GM19324 (cell line): Measurements from ENCODE around the gene MLF2.
A peak's percentile ranks its signal among the peaks of the same experiment; 100 is the strongest.
"Not testable (repeated sequence)": the region's sequence is repeated elsewhere in the genome, so short reads cannot be mapped to it uniquely, and the experiment has no call there.

Experiments used
- ATAC-seq: cut with Tn5 transposase; IDR thresholded peaks from one replicate; pipeline ENCODE4 v1.9.1; 2021; ENCODE audit warnings: mild to moderate bottlenecking, moderate library complexity; ENCODE audit not compliant: unreplicated experiment, low FRiP score

MLF2 gene

DNA sequence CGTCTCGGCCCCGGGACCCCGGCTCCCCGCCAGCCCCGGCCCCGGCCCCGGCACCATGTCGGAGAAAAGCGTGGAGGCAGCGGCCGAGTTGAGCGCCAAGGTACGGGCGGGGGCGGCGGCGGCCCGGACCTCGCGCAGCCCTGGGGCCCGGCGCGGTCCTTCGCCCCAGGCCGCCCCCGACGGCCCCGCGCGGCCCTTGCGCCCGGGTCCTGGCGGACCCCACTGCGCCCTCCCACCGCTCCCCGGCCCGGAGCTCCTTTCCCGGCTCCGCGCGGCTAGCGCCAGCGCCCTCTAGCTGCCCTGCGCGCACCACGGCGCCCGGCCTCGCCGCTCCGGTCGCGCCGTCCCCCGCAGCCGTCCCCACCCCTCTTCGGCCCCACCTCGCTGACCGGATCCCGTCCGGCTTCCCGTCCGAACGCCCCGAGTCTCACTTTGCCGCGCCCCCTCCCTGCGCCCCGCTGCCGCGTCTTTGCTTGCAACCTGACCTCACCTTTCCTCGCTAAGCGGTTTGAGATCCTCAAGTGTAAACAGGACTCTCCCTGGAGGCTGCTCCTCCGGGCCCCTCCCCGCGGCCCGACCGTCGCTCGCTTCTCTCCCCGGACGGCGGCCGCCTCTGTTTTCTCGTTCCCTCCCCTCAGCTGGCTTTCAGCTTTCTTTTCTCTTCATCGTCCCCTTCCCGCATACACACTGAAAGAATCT lies 13.9 kb upstream of the MLF2 start:
- ATAC-seq, result peak; percentile 63

DNA sequence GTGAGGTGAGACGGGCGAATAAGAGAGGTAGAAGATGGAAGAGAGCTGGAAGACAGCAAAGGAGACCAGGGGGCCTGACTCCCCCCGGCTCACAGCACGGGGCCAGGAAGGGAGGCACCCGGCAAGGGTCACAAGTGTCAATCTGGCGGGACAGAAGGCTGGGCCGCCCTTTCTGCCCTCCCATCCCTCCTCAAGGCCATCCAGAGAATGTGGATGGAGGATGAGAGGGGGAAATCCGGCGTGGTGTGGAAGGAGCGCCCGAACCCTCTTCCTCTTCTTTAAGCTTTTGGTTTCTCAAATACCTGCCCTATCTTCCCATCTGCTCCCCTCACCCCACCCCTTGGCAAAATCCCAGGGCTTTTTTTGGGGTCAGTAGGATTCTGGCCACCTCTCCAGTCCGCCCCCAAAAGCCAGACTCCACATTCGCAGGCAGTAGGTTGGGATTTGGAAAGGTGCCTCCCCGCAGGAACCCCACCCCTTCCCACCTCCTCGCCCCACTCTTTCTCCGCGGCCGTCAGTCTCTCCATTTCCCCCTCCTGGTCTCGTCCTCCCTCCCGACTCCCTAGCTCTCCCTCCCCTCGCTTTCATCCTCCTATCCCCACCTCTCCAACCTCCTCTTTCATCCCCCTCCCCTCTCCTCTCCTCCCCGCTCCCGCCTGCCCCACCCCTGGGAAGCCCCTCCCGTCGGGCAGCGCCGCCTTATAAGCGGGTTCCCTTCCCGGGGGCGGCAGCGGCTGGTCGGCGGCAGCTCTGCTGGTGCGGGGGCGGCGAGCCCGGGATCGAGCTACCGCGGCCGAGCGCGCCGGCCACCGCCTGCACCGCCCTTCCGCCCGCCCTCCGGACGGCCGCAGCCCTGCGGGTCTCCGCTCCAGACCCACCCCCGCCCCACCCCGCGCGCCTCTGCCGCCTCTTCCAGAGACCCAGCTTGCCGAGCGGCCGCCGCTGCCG lies 13.0 kb upstream of the MLF2 start, which contains the start of gene PTMS:
Gene PTMS, plus strand, starts transcription at position 730 of the 948 bp plus-strand sequence. CDS start 343 bp downstream, outside the sequence.
- ATAC-seq, result peak; percentile 21

DNA sequence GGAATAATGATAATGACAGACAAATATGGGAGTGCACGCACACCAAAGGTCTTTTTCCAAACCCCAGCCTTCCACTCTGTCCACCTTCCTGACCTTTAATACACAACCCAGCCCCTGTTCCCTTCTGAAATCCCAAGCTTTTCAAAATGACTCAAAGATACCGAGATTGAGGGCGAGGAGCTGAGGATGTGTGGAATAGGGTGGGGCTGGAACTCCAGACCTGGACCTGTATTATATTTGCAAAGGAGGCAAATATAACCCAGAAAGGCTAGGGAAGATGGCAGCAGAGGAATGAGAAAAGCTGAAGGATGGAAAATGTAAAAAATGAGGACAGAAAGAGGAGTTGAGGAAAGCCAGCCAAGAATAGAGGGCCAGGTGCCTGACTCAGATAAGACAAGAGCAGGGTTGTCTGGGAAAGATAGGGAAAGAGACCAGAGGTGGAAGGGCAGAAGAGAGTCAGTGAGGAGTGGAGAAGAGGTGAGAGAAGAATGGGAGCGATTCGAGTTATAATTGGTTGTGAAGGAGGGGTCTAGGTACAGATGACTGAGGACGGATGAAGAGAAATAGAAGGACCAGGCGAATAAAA lies 12.2 kb upstream of the MLF2 start:
- ATAC-seq, result no peak

DNA sequence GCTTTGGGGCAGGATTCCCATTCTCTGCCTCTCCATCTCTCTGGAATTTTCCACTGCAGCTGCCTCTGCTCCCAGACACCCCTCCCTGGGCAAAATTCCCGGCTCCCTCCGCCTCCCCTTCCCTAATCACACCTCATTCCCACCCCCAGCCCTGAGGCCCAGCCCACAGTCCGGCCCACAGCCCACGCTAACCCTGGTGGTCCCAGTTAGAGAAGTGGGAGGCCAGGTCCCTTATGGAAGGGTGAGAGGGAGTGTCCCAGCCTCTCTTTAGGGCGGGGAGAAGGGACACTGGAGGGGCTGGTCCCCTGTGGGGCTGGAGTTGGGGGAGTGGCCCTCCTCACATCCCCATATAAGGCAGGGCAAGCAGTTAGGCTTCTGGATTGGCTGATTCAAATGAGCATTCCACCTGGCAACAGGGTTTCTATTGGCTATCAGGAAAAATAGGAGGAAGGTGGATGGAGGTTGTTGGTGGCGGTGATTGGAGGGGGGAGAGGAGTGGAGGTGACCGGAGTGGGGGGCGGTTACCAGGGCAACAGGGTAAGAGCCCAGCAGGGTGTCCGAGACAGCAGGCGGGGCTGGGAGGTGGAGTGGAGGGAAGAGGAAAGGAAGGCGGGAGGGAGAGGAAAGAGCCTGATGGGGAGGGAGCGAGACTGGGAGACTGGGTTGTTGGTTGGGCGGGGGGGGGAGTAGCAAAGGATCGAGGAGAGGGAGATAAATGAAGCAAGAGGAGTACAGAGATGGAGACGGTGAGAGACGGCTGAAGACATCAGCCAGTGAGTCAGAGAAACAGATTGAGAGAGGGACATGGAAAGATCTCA lies 11.3 kb upstream of the MLF2 start:
- peak; percentile 64 for ATAC-seq

DNA sequence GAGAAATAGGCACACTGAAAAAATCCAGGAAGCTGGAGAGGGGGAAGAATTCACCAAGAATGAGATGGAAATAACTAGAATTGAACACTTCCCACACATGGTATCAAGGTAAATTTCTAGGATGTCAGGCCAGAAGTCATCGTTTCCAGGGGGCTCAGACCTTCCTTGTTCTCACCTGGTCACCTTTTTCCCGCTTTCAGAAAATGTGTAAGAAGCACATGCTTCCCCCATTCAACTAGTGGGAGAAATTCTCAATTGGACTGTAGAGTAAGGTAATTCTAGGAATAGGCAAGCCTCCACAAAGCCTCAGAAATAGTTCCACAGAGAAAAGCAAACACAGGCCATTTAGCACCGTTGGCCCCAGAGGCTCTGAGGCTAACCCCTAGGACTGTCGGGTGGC lies 10.4 kb upstream of the MLF2 start:
- ATAC-seq, result no peak

DNA sequence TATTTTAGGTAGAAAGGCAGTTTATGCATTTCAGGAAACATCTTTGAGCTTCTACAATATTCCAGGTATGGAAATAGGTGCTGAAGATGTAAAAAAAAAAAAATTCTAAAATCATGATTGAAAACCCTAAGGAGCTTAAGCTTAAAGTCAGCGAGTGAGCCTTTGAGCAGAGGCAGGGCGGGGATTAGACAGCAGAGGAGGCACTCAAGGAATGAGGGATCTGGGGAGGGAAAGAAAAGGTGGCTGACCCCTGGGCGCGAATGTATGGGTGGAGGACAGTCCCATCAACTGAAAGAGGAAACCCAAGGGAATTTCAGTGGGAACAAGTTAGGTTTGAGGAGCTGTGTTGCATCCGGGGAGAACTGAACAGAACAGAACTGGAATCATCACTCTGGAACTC lies 6.8 kb upstream of the MLF2 start:
- ATAC-seq, result no peak

DNA sequence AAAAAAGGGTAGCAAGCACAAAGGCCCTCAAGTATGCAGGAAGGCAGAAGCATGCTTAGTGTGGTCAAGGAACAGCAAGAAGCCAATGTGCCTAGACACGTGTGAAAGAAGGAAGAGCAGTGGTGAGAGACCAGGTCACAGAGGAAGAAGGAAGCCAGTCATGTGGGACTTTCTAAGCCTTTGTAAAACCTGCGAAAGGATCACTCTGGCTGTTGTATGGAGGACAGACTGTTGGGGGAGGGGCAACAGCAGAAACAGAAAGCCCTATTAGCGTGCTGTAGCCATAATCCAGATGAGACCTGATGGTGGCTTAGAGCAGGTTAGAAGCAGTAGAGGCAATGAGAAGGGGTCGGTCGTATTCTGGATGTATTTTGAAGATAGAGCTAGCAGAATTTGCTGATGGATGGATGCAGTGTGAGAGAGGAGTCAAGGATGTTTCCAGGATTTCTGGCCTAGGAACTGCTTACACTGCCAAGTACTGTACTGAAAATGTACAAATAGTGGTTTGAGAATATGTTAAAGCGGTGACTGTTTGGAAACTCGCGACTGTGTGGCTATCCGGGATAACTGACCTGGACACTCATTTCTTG lies 5.7 kb upstream of the MLF2 start:
- no peak for ATAC-seq

DNA sequence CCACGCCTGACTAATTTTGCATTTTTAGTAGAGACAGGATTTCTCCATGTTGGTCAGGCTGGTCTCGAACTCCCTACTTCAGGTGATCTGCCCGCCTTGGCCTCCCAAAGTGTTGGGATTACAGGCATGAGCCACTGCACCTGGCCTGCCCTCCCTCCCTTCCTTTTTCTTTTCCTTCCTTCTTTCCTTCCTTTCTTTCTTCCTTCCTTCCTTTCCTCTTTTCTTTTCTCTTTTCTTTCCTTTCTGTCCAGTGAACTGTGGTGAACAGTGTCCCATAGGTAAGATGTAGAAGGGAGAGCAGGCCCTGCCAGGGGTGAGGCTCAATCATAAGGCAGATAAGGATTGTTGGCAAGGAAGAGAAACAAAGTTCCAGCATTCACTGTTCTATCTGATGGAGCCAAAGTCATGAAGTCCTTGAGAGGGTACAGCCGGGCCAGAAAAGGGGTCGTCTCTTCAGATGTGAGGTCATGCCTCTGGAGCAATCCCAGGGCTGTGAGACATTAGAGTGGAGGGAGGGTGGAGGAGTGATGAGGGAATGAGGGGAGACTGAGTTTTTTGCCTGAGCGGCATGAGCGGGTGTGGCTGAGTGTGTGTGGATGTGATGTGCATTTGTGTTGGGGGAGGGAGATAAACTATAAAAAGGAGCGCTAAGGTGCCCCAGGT lies 4.2 kb upstream of the MLF2 start:
- ATAC-seq, result no peak

DNA sequence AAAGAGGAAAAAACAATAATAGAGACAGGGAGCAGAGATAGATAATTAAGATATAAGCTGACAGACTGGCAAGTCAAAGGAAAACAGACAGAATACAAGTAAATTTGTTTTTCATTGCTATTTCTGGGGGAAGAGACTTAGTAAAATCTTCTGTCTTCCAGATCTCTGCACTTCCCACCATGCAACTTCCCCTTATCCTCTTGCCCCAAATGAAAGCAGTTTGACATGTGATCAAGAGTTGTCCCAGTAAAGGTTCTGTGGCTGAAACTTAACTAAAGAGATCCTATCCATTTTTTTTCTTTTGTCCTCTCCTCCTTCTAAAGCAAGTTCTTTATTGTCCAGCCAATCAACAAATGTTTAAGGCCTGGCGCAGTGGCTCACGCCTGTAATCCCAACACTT lies 1.5 kb upstream of the MLF2 start:
- no peak for ATAC-seq

DNA sequence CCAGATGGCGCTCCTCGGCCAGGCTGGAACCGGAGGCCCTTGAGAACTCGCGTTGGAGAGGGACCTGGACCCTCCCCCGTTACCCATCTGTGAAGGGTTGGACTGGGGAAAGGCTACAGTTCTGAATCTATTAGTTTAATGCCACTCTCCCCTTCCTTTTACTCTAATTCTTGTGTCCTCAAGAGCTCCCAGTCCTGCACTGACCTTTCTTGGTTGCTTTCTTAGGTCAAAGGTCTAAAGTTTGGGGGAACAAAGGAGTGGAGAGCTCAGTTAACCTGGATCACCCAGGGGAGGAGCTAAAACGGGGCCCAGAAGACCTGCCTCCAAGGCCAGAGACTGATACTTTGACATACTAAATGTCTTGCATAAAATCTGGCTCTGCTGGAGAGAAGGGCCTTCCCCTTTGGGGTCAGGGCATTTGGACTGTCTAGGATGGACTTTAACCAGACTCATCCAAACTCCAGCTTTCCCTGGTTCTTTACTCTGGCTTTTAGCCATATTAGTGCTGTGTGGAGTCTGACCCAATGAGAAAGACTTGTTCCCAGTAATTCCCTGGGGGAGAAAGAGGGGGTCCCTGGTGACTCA lies 923 bp upstream of the MLF2 start:
- ATAC-seq, result no peak

DNA sequence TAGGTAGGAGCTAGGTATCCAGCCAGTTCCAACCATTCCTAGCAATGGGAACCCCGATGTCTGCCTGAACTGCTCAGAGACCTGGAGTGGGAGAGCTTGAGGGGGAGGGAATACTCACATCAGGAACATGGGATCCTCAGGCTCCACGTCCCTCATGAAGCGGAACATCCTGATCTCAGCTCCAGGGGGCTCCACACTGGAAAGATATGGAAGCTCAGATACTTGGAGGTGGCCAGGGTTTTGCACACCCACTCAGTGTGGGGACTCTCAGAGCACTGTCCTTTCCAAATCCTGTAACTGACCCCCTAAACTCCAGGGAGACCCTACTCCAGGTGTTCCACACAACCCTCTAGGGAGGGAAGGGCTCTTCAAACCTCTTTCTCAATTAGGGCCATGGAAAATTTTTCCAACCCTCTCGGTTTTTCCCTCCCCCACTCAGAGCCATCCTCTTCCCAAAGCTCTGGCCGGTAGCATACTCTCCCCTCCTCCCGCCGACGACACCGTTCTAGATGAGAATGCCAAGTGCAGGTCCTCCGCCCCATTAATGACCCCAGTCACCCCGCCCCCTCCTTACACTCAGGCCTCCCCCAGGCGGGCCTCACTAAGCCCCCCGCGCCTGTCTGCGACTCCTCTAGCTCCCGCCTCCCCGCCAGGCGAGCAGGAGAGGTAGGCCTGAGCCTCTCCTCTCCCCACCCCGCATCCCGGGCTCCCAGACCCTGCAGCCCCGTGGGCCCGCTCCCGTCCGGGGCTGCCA lies 597 bp downstream of the MLF2 start:
- ATAC-seq, result no peak

DNA sequence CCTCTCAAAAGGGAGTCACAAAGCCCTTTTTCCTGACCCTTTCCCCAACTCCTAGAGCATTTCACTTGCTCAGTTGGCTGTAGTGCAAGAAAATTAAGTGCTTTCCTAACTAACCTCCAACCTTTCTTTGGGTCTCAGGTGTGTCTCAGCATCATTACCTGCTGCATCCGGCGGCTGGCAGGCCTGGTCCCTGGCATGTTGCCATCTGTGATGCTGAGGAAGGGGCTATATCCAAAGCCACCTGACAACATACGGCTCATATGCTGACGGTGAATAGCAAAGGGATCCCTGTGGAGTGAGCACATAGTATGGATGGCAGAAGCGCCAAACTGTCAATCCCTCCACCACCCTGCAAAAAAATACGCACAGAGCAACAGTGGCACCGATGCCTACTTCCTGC lies 1.2 kb downstream of the MLF2 start:
- no peak for ATAC-seq

DNA sequence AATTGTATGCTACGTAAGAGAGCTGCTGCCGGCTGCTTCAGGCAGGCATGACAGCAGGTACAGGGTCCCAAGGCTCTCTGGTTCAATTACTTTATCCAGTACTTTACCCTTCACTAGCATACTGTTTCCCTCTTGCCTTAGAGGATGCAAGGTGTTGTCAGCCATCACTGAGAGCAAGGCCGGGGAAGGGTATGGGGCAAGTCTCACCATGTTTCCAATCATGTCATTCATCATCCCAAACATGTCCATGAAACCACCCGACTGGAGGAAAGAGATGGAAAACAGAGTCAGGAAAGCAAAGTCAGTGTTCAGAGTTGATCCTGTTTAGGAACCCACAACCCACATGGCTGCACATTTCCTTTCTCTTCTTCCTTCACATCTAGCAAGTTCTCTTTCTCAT lies 2.4 kb downstream of the MLF2 start:
- ATAC-seq, result no peak

DNA sequence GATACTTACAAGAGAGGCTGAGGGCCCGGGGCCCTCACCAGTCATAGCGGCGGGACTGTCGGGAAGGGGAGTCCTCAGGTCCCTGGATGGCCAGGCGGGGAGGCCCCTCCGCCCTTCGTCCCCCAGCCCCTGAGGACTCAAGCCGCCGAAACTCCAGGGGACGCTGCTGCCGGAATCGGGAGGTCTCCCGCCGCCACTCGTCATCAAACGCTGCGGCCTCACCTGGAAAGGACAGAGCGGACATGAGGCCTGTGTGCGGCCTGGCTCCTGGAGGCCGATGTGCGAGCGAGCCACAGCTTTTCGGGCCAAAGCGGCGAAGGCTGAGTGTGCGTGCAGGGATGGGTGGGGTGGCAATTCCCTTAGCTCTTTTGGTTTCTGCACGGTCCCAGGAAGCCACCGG lies 4.2 kb downstream of the MLF2 start:
- ATAC-seq, result no peak

DNA sequence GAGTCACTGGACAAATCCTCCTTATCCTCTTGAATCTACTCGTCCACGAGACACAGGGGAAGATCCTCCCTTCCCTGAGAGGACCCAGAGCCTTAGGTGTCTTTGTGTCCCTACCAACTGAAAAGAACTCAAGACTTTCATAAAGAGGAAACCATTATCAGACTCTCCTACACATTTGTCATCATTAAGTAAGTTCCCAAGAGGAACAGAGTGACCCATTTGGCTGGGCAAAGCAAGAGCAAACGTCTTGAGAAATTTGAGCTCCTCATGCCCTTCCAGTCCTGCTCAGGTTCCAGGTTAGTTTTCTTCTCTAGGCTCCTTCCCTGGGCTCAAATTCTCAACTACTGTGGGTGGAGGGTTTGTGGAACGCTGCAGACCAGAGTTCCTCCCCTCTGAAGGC lies 5.7 kb downstream of the MLF2 start:
- no peak for ATAC-seq

DNA sequence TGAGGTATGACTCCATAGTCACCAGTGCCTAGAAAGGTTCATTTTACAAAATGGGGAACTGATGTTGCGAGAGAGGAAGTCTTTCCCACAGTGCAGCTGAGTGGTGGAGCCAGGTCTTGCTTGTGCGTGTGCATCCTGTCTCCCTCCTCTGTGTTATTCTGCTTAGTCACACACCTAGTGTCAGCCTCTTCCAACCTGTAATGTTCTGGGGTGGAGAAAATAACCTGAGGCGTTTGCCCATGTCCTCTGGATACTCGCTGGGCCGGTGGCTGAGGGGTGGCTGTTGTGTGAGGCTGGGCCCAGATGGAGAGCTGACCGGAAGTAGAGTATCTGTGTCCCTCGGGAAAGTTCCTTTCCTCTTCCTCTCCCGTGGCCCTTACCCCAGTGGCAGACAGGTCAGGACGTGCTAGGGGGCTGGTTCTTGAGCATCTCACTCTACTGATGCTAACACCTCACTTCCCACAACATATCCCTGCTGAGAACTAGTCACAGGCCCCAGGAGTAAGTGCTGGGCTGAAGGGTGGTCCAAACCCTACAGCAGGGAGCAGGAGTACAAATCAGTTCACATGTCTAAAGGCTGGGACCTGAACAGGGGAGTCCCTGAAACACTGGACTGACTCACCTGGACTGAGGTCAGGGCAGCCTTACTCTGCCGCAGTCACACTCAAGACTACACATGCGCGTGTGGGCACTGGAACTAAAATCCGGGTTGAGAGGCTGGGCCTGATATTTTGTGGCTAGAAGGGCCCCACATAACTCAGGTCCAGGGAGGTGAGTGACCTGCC lies 7.0 kb downstream of the MLF2 start:
- no peak for ATAC-seq

DNA sequence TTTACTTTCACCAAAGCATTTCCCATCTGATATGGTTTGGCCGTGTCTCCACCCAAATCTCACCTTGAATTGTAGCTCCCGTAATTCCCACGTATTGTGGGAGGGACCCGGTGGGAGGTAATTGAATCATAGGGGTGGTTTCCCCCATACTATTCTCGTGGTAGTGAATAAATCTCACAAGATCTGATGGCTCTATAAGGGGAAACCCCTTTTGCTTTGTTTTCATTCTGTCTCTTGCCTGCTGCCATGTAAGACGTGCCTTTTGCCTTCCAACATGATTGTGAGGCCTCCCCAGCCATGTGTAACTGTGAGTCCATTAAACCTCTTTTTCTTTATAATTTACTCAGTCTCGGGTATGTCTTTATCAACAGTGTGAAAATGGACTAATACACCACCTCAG lies 9.6 kb downstream of the MLF2 start:
- ATAC-seq, result not testable (repeated sequence)

DNA sequence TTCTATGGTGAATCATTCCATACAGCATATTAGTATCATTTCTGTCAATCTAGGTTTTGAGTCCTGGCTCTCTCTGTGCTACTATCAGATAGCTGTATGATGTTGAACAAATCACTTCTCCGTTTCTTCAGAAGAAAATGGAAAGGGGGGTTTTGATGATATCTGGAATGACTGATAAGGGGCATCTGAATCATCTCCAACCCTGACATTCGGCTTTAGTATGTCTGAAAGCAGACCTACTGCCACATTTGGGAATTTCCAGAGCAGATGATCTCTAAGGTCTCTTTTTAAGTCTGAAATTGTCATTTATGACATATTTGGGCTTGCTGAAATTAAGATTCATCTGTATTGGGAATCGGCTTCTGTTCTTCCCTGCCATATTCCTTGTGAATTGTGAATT lies 10.1 kb downstream of the MLF2 start:
- ATAC-seq, result no peak
